NCI-H2196 (cell line): ENCODE data around the gene CDKN1C.

ENCODE experiments used
- DNase-seq: peaks from one replicate; lab custom pipeline; 2025; ENCODE audit not compliant: unreplicated experiment; lab: John Stamatoyannopoulos, UW

The CDKN1C gene

DNA sequence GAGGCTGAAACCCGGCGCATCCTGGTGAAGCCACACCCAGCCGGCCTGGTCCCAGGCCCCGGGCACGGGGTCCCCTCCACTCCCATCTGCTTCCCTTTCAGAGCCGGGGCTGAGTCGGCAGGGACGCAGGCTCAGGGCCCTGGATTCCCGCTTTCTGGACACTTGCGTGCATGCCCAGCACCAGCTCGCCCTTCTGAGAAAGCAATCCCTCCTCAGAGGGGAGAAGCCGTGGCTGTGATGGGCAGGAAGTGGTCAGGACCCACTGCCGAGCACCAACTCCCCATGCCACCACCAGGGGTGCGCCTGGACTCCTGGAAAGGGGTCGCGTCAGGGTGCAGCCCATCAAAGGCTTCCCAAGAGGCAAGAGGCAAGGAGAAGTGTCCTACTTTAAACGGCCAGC is 15.1 kb downstream of the CDKN1C start:
- DNase-seq: no peak

DNA sequence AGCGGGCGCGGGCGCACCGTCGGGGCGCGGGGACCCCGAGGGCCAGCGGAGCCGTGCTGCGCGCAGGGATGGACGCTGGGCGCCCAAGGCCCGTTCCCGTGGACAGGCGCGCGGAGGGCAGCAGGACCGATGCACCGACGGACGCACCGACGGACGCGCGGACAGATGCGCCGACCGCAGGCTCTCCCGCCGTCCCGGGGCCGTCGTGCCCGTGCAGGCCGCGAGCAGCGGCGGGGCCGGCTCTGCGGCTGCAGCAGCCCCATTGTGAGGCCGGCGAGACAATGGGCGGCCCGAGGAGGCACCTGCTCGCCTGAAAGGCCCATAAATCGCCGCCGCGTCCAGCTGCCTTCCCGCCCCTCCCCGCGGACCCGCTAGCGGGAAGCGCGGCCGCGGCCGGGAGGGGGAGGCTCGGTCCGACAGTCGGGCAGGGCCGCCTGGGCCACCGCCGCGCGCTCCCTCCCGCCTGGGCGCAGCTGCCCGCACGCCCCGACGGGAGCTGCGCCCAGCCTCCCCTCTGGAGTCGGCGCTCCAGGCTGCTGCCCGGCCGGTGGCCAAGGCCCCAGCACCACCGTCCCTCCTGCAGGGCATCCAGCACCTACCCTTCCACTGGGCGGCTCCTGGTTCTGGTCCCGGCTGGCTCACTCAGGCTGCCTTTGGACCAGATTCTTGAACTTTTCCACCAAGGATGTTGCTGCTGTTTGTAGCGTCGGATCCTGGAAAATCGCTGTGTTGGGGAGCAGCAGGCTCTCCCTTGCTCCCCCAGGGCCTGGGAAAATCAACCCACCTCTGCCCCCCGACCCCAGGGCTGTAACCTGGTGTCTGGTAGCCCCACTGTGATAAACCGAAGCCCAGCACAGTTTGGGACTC is 15.8 kb downstream of the CDKN1C start:
- no peak for DNase-seq

DNA sequence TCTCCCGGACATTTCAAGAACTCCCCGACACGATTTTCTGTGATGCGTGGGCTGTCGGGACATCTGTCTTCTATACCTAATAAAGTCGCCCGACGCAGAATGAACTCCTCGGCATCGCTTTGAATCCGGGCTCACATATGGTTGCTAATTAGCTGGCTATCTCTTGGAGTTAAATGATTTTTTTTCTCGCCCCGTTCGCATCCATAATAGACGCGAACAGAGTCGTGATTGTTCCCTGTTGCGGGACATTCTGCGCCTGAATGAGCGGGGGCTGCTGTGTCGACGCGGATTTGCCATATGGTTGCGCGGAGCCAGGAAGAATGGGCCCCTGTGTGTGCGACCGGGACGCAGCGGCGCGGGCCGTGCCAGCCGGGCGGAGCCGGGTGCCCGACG is 16.4 kb downstream of the CDKN1C start:
- DNase-seq: no peak

DNA sequence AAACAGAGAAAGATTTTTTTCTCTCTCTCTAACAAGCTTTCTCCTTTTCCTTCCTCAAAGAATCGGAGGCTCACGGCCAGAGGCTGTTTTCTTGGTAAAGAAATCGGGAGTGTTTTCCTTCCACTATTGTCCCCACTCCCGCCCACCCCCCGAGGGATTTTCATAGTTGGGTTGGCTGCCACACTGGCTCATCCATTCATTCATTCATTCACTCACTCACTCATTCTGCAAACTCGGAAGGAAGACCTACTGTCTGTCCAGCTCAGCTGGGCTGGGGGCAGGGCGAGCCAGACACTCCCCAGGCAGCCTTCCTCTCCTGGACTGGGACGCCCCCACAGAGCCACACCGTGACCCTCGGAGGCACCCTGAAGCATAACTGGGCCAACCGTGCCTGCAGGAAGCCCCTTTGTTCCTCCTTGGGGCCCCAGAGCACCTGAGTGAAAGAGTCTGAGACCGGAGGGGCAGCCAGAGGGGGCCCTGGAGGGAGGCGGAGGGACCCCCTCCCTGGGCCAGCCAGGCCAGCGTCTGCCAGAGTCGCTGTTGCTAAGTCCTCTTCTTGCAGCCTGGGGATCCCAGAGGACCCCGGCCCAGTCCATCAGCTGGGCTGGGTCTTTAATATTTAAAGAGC is 17.0 kb downstream of the CDKN1C start:
- DNase-seq: no peak

DNA sequence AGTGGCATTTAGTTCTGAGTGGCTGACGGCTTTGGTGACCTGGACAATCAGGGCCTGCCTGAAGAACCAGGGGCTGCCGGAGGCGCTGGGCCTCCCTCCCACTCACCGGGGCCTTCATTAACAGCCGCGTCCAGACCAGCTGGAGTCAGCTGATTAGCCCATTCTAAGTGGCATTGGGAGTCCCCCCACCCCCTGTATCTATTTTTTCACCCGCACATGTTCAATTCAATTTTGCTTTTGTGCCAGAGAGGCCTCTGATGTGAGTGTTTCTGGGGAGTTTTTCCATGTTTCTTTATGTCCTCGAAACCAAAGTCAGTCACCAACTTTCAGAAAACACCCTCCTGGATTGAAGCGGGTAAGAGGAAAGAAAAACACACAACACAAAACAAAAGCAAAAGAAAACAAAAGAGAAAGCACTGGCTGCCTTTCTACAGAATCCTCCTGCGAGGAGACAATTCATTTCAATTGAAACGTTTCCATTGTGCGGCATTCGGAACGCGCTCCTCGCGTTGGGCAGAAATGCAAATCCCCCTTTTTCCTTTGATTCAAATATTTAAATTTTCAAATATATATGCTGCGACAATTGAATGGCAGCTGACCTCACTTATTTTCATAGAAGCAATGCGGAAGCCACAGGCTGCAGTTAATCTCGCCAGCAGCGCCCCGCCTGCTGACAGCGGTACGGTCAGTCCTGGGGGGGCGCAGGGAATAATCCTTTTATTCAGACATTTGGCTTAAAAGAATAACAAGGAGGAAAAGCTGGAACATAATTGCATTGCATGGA is 17.7 kb downstream of the CDKN1C start:
- no peak for DNase-seq

DNA sequence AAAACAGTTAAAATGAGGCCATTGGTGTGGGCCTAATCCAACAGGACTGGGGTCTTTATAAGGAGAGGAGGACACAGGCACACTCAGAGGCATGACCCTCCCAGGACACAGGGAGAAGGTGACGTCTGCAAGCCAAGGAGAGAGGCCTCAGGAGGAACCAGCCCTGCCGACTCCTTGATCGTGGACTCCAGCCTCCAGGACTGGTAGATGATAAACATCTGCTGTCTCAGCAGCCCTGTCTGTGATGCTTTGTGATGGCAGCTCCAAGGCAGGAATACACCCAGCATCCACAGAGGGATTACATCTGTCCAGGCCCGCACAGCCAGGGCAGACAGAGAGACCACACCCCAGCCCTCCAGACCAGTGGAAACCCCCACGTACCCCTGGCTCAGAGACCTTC is 18.4 kb downstream of the CDKN1C start:
- DNase-seq: no peak

DNA sequence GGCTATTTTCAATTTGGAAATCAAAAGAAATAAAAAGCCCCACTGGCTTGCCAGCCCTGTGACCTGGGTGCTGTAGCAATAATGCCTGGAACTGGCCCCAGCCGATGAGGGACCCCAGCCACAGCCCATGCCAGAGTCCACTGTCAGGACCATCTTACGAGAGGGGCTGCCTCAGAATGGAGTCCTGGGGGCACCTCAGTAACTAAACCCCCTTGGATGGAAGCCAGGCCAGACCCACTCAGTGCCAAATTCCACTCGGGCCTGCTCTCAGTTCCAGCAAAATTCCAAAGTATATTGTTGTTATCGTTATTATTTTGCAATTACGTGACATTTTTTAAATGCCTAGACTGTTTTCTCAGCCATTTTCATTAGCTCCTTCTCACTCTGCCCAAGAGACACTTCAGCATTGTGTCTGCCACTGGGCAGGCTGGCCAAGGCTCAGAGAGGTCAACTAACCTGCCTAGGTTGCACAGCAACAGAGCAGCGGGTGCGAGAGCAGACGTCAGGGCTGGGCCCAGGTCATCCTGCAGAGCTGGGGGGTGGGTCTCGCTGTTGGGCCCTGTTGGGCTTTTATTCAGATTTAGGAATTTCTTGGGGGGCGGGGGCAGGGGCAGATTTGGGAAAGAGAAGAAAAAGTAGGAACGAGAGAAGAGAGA is 19.5 kb downstream of the CDKN1C start:
- no peak for DNase-seq

DNA sequence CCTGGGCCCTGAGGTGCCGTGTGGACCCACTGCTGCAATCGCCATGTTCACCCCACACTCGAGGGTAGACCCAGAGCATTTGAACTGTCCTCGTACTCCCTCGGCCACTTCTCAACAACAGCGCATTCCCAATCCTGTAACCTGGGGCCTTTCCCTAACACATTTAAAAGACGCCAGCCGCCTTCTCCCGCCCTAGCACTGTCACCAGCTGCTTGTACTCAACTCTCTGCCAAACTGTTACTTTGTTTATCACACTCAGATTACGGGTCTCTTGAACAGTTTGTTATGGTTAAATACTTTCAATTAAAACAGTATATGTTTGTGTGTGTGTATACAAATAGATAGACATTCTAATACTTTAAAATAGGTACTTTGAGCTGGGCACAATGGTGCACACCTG is 20.7 kb downstream of the CDKN1C start:
- DNase-seq: no peak

DNA sequence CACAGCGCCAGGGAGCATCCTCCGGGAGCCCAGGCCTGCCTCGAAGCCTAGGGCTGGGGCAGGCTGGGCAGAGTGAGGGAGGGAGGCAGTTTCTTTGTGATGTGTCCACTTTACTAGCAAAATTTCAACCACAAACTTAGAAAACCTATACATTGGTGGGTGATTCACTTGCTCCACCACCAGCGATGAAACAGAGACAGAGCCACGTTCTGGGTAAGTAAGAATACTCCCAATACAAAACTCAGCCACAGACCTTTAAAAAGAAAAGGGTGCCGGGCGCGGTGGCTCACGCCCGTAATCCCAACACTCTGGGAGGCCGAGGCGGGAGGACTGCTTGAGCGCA is 22.3 kb downstream of the CDKN1C start:
- DNase-seq: no peak

DNA sequence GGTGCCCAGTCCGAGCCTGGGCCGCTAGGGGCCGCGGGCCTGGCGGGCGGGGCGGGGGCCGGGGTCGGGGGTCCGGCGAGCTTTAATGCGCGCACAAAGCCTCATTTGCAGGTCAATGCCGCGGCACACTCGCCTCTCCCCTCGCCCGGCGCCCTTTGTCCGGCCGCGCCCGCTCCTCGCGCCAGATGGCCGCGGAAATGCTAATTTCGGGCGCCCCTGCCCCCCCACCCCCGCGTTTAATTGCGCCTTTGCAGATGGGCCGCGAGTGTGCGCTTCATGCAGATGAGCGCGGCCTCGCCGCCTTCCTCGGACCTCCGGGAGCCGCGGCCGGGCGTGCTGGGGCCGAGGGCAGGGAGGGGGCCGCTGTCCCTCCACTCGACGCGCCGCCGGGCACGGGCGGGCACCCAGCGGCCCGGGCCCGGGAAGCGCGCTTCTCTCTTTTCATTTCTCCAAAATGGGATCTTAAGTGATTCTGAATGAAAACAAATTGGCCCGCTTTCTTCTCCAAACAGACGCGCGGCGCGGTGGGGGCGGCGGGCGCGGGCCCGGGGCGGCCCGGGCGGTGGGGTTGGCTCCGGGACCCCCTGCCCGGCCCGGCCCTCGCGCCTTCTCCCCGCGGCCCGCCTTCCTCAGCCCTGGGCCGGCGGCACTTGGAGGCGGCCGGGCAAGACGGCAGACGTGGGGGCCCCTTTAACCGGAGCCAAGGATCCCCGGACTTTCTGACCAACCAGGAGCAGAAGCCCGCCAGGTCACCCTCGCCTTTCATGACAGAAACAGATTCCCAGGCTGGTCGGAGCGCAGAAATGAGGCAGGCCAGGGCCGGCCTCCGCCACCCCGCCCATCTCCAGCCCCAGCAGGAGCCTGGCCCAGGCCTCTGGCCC is 22.9 kb downstream of the CDKN1C start:
- no peak for DNase-seq

DNA sequence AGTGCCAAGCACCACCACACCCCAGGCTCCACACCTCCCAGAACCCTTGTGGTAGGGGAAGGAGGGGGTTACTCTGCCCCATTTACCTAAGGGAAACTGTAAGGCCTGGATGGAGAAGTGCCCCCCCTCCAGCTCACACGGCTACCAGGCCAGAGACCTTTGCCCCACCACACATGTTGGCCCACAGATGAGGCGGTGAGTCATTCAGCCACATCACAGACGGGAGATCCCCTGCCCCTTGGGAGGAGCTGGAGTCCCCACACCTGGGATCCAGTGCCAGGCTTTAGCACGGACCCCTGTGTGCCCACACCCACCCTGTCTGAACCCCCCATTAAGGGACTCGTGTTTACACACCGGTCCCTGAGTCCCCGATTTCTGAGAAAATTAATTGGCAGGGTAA is 24.9 kb downstream of the CDKN1C start:
- no peak for DNase-seq

DNA sequence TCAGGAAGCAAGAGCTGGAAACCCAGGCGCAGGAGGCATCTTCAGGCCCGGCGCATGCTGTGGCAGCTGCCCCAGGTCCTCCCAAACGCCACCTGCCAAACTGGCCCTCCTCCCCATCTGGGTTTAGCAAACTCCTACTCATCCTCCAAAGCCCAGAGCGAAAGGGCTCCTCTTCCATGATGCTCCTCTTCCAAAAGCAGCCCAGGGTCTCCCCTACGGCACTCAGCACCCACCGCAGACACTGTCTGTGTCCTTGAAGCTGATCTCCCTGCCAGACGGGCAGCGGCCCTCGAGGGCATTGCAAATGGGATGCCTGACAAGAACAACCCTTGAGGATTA is 25.9 kb downstream of the CDKN1C start:
- no peak for DNase-seq

DNA sequence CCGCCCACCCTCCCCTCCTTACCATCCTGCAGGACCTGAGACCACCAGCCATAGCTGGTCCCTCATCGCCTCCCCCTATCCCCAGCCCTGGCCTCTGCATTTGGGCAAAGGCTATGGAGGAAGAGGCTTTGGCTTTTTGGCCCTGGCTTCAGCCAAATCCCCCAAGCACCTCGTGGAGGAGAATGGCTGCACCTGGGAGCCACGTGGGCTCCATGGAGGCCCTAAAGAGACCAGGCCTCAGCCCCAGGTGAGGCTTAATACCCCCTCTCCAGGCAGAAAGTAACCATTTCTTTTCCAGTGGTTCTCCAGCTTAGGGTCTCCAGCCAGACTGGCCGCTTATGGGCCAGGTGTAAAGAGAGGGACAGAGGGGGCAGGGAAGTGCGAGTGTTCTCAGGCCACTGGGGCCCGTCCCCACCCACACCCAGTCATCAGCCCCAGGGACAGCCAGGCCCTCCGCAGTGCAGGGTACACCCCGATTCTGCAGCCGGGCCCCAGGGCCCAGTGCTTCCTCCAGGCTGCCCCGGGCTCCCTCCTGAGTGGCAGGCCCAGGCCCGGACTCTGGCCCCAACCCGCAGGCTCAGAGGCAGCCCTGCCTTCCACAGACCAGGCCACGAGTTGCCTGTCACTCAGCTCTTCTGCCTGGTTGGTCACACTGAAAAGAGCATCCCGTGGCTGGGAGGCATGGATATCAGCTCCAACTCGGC is 26.4 kb downstream of the CDKN1C start:
- no peak for DNase-seq

DNA sequence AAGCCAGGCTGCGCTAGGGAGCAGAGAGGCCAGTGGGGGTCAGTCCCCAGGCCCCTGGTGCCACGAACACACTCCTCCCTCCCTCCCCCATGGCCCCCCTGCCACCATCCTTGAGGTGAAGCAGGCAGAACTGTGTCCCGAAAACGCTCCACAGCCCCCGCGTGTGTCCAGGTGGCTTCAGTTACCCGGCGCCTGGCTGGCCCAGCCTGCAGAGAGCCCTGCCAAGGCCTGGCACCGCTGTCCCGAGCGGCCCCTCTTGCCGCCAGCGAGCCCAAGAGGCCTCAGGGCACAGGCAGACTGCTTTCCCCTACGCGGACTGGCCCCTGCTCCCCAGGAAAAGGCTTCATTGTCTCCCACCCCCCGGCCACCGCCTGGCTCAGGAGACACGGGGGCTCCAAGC is 27.7 kb downstream of the CDKN1C start:
- DNase-seq: no peak

DNA sequence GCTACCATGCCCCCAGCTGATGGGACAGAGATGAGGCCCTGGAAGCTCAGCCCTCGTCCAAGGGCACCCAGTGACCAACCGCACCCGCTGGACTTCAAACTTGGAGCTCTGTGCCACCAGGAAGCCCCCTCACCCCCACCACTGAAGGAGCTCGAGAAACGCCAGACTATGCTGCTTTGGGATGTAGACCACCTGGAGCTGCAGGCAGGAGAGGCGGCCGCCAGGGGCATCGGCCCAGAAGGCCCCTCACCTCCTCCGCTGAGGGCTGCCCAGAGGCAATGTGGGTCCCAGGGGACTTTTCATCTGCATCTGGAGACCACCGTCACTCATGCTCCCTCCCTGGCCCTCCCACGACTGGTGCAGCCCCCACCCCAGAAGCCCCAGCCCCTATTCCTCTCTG is 28.3 kb downstream of the CDKN1C start:
- no peak for DNase-seq

DNA sequence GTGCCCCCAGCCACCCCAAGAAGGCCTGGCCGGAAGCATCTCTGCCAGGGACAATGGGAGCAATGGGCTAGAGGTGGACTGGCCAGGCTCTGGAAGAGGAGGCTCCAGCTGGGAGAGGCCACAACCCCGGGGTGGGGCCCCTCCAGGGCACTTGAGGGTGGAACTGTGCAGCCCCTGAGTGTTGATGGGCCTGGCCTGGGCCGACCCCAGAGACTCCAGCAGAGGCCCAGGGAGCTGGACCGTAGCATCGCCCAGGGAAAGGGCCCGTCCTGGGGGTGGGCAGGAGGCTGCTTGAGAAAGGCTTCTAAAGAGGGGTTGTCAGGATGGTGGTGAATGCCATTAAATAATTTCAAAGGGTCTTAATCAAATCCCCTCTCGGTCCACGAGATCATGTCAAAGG is 30.4 kb downstream of the CDKN1C start:
- DNase-seq: no peak

DNA sequence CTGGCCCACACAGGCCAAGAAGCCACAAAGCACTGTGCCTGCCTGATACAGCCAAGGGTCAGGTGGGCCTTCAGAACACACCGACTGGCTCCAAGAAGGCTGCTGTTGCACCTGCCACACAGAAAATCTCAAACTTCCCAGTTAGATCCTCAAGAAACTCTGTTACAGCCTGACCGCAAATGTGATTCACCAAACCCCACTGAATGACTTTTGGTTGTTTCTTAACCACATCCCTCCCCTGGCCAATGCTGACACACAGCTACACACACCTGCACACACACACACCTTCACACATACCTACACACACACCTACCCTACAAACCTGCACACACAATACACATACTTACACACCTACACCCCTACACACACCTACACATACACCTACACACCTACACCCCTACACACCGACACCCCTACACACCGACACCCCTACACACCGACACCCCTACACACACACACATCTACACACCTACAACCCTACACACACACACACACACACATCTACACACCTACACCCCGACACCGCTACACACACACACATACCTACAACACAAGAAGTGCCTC is 31.5 kb downstream of the CDKN1C start:
- no peak for DNase-seq

DNA sequence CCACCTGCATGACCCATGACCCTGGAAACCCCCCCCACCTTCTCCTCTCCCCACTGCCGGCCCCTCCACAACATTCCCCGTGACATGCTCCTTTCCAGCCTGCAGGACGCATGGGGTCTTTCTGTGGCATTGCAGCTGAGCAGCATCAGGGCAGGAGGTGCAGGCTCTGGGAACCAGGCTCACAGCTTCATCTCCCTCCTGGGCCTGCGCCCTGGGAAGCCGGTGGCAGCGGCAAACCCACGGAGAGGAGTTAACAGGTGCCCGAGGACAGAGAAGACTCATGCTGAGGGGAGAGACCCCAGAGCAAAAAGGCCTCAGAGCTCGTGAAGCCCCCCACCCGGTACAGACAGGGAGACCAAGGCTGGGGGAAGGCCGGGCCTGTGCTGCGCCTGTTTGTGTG is 32.2 kb downstream of the CDKN1C start:
- no peak for DNase-seq

DNA sequence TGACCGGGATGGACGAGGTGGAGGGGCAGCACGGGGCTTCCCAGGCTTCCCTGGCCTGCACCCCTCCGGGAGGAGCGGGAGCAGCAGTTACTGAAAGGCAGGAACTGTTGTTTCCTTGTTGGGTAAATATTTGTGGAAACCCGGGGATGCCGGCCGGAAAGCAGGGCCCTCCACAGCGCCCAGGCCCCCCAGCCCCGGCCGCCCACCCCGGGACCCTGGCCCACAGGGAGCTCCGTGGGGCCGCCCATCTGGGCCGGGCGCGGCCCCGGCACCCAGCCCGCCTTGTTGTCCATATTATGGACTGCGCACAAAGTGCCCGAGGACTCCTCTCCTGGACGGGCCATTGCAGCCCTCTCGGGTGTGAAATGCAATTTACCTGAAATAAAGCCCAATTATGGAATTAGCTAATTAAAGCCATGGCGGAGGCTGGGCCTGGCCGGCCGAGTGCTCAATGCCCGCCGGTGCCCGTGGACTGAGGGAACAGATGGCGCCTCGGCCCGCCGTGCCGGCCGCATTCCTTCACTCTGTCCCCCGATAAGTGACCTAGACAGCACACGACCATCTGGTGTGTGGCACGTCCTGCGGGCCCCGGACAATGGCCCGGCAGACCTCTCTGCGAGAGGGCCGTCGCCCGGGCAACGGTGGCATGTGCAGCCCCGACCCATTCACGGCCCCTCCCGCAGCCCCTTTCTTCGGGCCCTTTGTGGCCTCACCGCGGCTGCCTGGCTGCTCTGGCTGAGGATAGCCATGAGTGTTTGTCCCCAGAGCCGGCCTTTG is 35.4 kb downstream of the CDKN1C start:
- DNase-seq: no peak
